RCC 7860 (cell line): Measurements from ENCODE around the gene NRAP.

ENCODE experiments used
- DNase-seq: peaks from one replicate; pipeline ENCODE4 v3.0.0-alpha.2; 2015; ENCODE audit warnings: low spot score
- FAIRE-seq: peaks from 2 replicates; lab custom pipeline; 2012; peaks lifted over from hg19 to GRCh38; lab: Jason Lieb, UNC

Gene NRAP

DNA sequence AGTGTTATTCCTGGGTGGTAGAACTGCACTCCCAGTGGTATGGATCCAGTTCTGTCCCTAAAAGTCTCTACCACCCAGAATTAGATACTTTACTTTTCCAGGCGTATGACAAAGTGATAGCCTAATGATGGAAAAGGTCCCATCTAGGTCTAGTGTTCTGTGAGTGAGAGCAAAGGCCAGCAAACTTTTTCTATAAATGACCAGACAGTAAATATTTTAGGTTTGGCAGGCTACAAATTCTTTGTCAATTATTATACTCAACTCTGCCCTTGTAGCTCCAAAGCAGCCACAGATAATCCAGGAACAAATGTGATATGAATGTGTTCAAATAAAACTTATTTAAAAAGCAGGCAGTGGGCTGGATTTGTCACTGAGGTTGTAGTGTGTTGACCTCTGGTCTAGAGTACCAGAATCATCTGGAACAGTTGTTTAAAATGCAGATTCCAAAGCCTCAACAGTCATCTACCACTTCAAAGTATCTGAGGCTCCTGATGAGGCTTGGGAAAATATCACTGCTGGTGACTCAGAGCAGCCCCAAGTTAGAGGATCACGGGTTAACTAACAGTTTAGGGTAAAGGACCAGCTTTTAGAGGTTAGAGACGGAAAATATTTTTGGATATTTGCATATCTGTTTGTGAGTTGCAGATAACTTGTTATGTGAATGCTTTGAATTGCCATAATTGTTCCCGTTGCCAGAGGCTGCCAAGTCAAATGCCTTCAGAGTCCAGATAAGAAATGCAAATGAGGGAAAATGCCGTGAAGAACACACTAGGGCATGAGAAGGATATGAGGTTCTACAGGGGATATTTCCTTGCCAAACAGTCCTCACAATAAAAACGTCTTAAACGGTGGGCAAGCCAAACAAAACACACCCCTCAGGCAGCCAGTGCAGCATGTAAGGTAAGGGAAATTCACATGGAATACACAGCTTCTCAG, 19.4 kb downstream of the NRAP start:
- DNase-seq, result no peak
- no peak for FAIRE-seq

DNA sequence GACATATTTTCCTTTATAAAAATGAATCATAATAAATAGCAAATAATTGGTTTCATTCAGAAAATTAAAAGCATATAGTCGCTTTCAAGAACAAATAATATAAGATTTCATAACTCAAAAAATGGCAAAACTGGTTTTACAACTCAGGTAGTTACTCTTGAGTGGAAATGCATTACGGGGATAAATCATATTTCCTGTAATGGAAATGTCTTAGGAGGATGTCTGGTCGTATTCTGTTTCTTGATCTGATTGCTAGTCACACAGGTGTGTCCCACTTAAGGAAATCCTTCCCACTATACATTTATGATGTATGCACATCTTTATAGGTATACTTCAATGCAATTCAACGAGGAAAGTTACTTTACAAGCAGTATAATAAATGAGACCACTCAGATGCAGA, 20.7 kb downstream of the NRAP start:
- FAIRE-seq (no peak), DNase-seq (no peak)

DNA sequence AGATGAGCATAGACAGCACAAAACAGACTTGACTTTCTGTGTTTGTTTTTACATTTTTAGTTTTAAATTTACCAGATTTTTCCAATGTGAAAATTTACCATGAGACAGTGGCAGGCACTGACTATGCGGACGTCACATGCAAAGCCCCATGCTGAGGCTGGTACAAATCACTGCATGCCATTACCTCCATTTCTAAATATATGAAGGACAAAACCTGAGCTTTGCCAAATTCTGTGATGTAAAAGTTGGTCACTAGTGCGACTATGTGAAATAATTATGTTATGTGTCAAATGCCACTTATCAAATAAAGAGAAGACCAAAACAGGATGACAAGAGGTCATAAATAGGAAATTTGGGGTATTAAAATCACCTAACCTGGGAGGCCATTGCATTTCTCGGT, 22.1 kb downstream of the NRAP start:
- FAIRE-seq (no peak), DNase-seq (no peak)

DNA sequence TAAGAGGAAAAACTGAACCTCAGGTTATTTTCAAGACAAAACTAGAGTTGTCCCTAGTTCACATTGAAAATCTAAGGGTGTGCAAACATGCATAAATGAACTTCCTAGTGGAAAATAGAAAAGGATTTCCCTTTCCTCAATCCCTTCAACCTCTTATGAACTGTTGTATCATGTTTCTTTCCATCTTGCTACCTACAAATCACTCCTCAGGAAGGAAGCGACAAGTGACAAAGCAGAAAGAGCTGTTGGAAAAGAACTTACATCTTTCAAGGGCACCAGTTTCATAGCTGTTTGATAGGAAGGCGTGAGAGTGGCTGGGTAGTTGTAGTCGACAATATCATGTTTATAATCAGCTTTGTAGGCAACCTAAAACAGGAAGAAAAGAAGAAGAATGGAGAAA, 23.9 kb downstream of the NRAP start:
- FAIRE-seq, result no peak
- DNase-seq, result no peak

DNA sequence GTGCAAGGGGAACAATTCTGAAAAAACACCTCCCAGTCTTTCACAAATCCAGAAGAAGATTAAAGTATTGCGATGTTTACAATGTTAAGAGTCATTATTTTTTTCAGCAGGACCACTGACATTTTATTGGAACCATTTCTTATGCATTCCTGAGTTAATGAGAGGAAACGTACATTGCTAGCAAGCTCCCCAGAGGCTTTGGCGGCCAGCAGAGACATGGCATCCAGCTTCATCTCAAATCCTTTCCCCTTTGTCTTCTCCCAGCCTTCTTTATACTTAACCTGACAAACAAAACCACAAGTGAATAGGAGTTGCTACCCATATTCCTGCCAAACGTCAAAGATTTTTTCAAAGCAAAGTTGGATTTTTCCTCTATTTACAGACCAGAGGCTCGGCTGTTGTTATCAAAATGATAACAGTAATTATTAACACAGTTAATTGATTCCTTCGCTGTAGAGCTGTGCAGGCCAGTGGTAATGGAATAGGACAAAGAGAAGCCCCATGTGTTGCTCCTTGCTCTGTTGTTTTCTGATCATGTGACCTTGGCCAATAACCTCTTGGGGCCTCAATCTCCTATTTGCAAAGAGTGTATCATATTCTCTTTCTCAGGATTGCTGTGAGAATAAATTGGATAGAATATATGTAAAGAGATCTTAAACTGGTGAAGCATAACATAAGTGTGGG, 32.0 kb downstream of the NRAP start:
- DNase-seq, result no peak
- no peak for FAIRE-seq

DNA sequence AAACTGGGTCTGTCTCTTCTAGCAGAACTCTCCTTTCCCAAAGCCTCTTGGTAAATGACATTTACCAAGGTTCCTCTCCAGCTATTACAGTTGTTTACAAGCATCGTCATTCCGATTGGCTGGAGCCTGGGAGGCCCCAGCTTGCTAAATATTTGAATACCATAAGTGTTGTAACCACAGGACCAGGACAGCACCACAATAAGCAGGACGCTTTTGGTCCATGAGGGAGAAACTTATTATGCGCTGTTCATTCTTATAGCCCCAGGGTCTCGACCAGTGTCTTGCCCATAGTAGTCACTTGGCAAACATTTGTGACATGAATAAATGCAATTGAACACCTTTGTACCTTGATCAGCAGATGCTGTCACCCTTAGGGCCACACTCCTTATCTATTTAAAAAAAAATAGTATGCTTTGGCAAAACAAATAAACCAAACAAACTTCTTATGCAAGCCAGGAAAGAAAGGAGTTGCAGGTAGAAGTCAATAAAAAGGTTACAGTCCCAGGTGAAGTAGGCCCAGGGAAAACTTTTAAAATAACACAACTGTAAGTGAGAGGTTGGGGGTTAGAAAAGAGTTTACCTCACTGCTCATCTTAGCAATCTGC, 32.8 kb downstream of the NRAP start:
- DNase-seq, result no peak
- no peak for FAIRE-seq

DNA sequence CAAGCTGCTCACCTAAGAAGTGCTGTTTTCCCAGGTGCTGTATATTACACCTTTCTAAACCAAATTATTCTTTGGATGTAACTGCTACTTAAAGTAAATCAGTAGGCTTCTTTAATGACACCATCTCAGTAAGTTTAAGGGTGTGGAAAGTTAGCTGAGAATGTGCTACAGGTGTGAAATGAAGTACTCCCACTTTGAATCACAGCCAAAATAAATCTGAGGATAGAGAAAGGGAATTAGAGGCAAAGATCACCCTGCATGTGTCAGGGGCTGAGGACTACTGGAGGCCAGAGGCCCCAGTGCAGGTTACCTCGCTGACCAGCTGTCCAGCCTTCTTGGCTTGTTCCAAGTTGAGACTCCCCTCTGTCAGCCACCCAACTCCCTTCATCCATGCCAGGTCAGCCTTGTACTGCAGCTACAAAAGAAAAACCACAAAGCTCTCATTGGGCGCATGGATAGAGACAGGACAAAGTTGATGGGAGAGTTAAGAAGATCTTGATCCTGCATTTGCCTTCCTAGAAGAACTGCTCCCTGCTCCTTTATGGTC, 35.2 kb downstream of the NRAP start:
- no peak for DNase-seq
- FAIRE-seq, result no peak

DNA sequence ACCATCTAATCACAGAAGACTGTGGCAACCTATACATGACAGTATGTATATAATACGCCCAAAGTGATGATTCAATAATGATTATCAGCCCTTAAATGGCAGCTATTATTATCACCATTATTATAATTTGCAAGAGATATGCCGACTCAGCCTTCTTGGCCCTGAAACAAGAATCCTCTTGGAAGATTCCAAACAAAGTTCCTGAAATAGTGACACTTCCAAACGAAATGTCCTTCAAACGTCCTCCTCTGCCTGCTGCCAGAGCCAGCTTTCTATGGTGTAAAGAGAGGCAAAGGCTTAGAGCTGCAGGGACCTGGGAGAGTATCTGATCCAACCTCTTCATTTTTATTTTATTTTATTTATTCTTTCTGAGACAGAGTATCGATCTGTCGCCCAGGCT, 36.0 kb downstream of the NRAP start:
- DNase-seq (no peak), FAIRE-seq (no peak)

DNA sequence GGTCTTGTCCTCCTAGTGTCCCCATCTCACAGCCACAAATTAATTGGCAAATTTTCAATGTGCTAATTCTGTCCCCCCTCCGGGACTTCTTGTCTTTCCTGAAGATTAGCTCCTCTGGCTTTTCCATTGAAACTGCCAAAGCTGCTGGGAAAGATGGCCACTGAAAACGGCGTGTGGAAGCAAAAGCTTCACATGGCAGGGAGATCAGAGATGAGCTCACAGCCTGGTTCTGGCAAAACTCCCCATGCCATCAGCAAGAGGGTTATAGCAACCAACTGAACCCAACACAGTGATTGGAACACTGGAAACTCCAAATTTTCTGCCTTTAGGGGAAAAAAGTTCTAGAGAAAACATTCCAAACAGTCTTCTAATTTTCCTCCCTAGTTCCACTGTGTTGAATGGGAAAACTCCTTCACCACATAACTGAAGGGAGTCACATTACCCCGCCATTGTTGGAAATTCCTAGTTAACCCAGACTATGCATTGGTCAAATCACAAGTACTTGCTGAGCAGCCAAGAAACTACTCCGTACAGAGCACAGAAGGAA, 37.0 kb downstream of the NRAP start:
- DNase-seq (no peak), FAIRE-seq (no peak)

DNA sequence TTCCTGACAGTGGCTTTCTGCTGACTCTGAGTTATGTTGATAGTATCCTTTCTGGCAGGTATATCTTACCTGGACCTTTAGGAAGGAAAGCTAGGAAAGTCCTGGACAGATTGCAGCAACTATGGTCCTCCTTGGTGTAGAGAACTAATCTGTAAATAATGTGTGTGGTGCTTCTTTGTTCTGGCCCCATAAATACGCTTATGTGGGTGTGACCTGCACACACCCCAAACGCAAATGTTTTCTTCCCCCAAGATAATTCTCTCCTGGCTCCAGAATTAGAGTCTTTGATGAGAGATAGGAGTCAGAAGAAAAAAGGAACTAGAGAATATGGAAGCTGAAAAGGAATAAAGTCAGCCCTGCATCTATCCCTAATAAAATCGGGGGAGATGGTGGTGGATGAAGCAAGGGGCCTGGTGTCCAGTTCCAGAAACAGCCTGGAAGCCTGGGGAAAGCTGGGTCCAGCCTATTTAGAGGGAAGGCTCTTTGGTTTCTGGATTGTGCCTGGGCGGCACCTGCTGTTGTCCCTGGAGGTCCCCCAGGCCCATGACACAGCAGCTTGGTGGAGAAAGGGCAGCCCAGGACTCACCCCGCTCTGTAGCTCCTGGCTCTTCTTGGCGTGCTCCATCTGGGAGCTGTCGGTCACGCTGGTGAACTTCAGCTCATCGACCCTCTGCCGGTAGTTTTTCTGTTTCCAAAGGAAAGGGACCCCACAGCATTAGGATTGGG, 38.2 kb downstream of the NRAP start:
- DNase-seq (no peak), FAIRE-seq (no peak)

DNA sequence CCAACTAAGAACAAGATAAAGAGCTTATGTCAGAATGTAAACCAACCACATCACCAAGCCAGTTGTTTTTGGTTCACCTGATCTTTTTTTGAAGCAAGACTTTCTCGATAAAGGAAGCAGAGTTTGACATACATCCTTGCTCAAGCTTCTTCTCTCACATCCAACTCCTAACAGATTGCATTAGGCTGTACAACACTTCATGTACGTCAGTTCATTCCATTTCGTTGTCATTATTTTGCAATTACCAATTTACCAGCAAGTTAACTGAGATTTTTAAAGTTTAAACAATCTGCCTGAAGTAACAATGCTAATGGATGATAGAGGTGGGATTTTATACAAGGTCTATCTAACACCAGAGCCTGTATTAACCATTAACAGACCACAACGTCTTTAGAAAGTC, 41.0 kb downstream of the NRAP start:
- DNase-seq (no peak), FAIRE-seq (no peak)

DNA sequence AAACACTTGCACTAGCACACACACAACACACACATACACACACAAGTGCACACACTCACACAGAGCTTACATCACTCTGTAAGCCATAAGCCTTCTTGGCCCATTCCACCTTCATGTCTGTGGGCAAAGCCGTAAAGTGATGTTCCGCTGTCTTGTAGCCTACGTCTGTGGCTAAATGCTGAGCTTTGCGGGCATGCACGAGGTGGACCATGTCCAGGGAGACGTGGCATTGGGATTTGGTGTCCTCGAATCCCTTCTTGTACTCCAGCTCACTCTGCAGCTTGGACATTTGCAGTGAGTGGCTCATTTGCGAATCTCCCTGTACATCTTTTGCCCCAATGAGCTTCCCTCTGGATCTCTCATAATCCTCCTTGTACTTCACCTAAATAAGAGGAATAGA, 42.0 kb downstream of the NRAP start:
- DNase-seq (no peak), FAIRE-seq (no peak)

DNA sequence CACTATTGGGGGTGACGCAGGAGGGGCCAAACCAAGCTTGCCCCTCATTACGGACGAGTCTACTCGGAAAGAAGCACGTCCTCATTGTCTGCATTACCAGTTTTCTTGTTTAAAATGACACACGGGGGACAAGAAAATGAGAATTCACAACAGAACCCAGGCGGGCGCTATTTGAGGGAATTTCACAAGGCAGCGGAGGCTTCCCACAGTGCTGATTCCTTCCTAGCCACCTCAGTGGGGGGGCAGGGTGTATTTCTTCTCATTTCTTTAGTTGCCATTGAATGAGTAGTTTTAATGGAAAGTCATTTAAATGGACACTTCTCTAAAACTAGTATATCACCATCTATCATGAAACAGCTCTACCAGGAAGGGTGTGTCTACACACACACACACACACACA, 42.9 kb downstream of the NRAP start:
- no peak for FAIRE-seq

DNA sequence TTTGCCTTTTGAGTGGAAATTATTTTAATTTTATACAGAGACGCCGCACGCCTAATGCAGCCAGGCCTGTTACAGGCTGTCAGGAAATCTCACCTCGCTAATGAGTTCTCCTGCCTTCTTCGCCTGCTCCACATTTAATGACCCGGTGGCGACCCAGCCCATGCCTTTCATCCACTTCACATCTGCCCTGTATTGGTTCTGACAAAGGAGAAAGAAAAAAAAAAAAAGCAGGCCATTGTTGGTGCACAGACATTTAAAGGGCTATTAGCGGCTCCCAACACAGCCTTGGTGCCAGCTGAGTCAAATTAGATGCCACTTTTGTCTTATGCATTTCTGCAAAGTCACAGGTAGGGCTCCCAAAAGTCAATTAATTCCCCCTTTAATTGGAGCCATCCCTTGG, 43.3 kb downstream of the NRAP start:
- no peak for FAIRE-seq

More for the DNA sequence above, 42.9 kb downstream of the NRAP start:
- DNase-seq, result no peak

DNA sequence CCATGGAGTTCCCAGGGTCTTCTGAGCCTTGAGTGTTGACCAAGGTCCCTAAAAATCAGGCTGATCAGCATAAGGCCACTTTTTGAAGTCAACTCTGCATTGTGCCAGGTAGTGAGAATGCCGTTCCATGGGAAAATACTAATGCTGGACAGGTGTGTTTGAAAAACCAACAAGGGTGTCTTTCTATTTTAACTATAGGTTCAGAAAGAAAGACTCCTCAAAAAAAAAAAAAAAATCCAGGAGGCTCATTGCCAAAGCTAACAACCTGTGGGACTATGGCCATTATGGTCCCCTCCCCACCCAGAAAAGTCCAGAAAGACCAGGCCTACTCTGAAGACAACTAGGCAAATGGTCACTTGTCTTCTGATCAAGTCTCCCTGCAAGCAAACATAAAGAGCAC, 44.4 kb downstream of the NRAP start:
- FAIRE-seq (no peak), DNase-seq (no peak)

More for the DNA sequence above, 43.3 kb downstream of the NRAP start:
- DNase-seq, result no peak

DNA sequence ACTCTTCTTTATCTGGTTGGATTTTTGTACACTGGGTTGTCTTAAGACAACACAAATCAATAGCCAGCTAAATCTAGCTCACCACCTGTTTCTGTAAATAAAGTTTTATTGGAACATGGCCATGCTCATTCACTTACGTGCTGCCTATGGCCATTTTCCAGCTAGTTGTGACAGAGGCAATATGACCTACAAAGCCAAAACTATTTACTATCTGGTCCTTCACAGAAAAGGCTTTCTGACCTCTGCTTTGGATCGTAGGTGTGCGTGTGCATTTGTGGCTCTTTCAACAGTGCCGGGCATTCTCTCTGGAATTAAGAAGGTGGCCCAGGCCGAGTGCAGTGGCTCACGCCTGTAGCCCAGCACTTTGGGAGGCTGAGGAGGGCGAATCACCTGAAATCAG, 45.5 kb downstream of the NRAP start:
- FAIRE-seq (no peak), DNase-seq (no peak)

DNA sequence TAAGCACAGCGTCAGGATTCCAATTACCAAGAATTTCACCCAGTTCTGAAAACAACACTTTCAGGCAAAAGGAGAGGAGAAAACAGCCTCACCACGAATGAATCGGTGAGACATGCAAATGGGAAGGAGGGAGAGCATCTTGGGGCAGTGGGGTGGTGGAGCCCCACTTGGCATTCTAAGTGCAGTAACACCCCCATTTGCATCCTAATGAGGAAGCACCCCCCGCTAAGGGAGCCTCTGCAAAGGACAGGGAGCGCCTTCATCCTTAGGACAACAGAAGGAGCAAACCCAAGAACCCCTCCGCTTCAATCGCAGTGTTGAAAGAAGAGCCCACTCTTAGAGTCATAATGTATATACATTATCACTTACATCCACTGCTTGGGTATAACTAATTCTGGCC, 46.8 kb downstream of the NRAP start:
- DNase-seq (no peak), FAIRE-seq (no peak)

DNA sequence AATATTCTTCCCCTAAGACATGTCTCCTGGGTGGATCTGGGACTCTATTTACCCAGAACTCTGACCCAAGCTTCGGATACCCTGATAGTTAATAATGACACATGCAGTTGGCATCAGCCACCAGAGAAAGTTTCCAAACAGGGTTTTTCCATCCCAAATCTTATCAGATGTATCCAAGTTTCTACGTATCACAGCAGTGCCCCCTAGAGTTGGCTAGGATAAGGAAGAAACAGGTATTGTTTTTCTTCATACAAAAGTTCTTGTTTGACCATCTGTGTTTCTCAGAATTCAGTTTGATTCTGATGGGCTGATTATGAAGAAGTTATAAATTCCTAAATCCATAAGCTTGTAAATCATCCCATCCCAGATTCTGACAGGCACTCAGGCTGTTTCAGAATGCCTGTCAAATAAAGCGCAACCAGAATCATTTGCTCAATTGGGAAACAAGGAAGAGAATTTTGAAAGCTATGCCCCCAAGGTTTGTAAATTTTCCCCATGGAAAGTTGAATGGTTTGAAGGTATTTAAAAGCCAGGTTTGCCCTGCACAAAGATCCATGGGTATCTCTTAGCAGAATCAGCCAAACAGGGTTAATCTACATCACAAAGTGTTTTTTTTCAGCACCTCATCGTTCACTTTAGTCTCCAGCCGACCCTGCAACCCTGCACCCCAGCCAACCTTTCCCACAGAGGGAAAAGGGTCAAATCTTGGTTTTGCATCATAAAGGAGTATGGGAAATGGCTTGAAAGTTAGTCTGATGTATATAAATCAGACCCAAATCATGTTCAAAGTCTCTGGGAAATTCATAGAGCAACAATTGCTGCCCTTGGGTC, 47.4 kb downstream of the NRAP start:
- FAIRE-seq, result no peak
- no peak for DNase-seq

DNA sequence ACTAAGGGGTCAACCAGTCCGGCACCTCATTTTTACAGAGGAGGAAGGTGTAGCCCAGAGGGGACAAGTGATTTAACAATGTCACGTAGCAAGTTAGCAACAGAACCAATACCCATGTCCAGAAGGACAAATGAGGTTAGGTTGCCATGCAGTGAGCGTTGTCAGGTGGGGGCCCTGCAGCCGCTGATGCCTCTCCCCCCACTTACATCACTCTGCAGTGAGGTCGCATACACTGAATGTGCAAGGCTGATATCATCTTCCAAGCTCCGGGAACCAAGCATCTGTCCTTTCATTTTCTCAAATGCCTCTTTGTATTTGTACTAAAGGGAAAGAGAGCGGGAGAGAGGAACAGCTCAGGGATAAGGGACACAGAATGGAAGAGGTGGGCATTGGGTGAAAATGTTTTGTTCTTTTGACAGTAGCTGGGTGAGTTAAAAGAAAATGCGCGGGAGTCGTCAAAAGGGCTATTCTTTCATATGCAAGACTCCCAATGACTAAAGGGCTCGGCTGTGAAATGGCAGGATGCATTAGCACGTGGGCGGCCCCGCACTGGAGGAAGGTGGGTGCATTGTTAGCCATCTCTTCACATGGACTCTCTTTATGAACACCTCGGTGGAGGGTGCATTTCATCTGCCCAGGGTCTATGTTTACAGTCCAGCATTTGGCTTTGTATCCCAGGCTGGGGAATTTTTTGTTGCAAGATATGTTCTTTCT, 49.7 kb downstream of the NRAP start:
- DNase-seq (no peak), FAIRE-seq (no peak)
